Dendritic cell treated with granulocyte-macrophage colony-stimulating factor and Interleukin-4, amounts not matched to agents 40 ng/mL and 50 ng/mL, for 4 days (primary cell): ENCODE results near the gene MRPS25.
"Not testable (repeated sequence)": the region's sequence is repeated elsewhere in the genome, so short reads cannot be mapped to it uniquely, and the experiment has no call there.

Experiments used
- H3K27ac Mint-ChIP-seq: one replicate; pipeline ENCODE4 v1.8.0; 2022; ENCODE audit warnings: mild to moderate bottlenecking, mixed read lengths
- H3K27me3 Mint-ChIP-seq: one replicate; pipeline ENCODE4 v1.8.0; 2022; ENCODE audit warnings: mild to moderate bottlenecking, mixed read lengths
- H3K36me3 Mint-ChIP-seq: one replicate; pipeline ENCODE4 v1.8.0; 2022; ENCODE audit warnings: low read depth, mixed read lengths
- H3K4me1 Mint-ChIP-seq: one replicate; pipeline ENCODE4 v1.8.0; 2022; ENCODE audit warnings: low read depth, mixed read lengths
- H3K4me3 Mint-ChIP-seq: one replicate; pipeline ENCODE4 v1.8.0; 2022; ENCODE audit warnings: mild to moderate bottlenecking, moderate library complexity, mixed read lengths
- H3K9me3 Mint-ChIP-seq: one replicate; pipeline ENCODE4 v1.8.0; 2022; ENCODE audit warnings: mixed read lengths
- intact Hi-C: fragments of 100-400 bp; cut with micrococcal nuclease; formaldehyde crosslinking; loops from one replicate; pipeline ENCODE4 v1.15.0; 2022

The MRPS25 gene

DNA sequence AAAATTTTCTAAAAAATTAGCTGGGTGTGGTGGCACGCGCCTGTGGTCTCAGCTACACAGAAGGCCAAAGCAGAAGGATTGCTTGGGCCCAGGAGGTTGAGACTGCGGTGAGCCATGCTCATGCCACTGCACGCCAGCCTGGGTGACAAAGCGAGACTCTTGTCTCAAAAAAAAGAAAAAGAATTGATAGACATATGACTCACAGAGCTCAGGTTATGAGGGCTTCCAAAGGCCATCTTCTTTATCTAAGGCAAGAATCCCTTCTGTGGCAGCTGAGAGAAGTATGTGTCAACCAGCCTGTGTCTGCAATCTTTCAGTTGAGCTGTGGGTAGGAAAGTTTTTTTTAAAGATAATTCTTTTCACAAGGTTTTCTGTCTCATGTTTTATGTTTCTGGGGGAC lies 53.9 kb downstream of the MRPS25 start:
- no peak overlapping the region for H3K4me3 Mint-ChIP-seq
- H3K4me1 Mint-ChIP-seq: no peaks in the 10 kb centered on the region
- H3K9me3 Mint-ChIP-seq: no peaks in the 10 kb centered on the region
- intact Hi-C loops: loop anchor here (5.0 kb wide), 1 partner anchor 84 kb away; no protein-coding TSS in a partner anchor
- H3K27me3 Mint-ChIP-seq: no peaks in the 10 kb centered on the region
- H3K27ac Mint-ChIP-seq: no peak overlapping the region
- peaks cover 95% of the 10 kb centered on the region for H3K36me3 Mint-ChIP-seq

DNA sequence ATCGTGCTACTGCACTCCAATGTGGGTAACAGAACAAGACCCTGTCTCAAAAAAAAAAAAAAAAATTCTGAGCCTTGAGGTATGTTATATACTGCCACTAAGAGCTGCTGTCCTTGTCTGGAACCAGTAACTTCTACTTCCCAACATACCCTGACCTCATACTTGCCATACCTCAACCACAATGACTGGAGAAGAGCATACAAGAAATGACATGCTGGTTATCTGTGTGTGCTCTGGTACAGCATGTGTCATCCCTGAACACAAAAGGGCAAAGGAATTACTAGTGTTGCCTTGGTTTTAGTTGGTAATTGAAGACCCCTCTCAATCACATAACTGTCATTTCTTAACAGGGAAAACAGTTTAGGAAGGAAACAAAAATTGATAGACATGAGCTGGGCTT lies 54.5 kb downstream of the MRPS25 start:
- no peaks in the 10 kb centered on the region for H3K27me3 Mint-ChIP-seq

DNA sequence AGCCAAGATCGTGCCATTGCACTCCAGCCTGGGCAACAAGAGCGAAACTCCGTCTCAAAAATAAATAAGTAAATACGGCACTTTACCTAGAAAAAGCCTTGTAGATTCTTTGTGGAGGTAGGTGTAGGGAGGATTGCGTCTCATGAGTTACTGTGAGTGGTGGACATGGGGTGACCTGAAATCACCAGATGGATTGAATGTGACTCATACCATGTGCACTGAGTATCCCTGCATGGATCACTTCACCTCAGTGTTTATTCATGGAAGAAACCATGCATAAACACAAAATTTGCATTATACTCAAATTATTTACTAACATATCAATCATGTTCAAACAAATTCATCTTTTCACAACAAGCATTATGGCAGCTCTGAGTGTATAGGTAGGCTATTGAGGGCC lies 55.9 kb downstream of the MRPS25 start:
- H3K9me3 Mint-ChIP-seq: no peaks in the 10 kb centered on the region
- H3K36me3 Mint-ChIP-seq: peaks cover 91% of the 10 kb centered on the region
- H3K4me1 Mint-ChIP-seq: no peaks in the 10 kb centered on the region
- no peaks in the 10 kb centered on the region for H3K27me3 Mint-ChIP-seq
- intact Hi-C loops: no loop called here
- no peak overlapping the region for H3K4me3 Mint-ChIP-seq
- no peak overlapping the region for H3K27ac Mint-ChIP-seq

More for the DNA sequence above, 54.5 kb downstream of the MRPS25 start:
- no peaks in the 10 kb centered on the region for H3K4me1 Mint-ChIP-seq
- H3K9me3 Mint-ChIP-seq: no peaks in the 10 kb centered on the region
- H3K36me3 Mint-ChIP-seq: peaks cover 93% of the 10 kb centered on the region
- no peak overlapping the region for H3K27ac Mint-ChIP-seq
- H3K4me3 Mint-ChIP-seq: no peak overlapping the region
- intact Hi-C loops: loop anchor here (5.0 kb wide), 1 partner anchor 83 kb away; no protein-coding TSS in a partner anchor

DNA sequence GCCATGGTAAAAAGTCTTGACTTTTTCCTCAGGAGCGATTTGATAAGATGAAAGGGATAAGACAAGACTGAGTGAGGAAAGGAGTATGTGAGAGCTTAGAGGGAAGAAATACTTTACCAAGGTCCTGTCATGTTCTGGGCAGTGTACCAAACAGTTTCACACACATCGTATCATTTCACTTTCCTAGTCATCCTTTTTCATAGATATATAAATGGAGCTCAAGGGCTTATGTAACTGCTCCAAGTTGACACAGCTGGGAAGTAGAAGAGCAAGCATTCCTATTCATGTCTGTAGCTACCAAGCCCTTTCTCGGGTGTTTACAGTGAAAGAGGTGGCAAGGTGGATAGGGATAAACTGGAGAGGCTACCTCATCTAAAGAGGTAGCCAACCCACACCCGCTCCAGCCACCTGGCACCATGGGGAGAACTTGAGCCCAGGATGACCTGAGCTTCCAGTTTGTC lies 57.4 kb downstream of the MRPS25 start:
- Mint-ChIP-seq H3K27ac (no peak overlapping the region), H3K27me3 (no peaks in the 10 kb centered on the region), H3K9me3 (no peaks in the 10 kb centered on the region), H3K4me1 (no peaks in the 10 kb centered on the region), H3K36me3 (peaks cover 85% of the 10 kb centered on the region), H3K4me3 (no peak overlapping the region)
- intact Hi-C loops: no loop called here

DNA sequence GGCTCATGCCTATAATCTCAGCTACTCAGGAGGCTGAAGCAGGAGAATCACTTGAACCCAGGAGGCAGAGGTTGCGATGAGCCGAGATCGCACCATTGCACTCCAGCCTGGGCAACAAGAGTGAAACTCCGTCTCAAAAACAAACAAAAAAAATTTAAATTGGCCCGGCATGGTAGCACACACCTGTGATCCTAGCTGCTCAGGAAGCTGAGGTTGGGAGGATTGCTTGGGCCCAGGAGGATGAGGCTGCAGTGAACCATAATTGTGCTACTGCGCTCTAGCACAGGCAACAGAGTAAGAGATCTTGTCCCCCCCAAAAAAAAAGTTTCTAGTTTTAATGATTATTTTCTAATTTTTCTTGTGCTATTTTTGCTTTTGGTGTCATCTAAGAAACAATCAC lies 65.9 kb downstream of the MRPS25 start:
- H3K9me3 Mint-ChIP-seq, H3K4me3 Mint-ChIP-seq, H3K4me1 Mint-ChIP-seq, H3K27ac Mint-ChIP-seq, intact Hi-C loops, H3K27me3 Mint-ChIP-seq: not testable (repeated sequence)
- peaks cover 29% of the 10 kb centered on the region for H3K36me3 Mint-ChIP-seq
